Natural killer cell treated with Interleukin-12 subunit alpha and Interleukin-12 subunit beta and Interleukin-15 and Interleukin-18, amount 100 ng/mL, for 72 hours (primary cell): ENCODE data around the gene PALLD. TPM values are rescaled to one million over a fixed set of nuclear protein-coding genes. Genes with fewer than 3 reads are reported as not detected.
"Not testable (repeated sequence)": the region's sequence is repeated elsewhere in the genome, so short reads cannot be mapped to it uniquely, and the experiment has no call there.

ENCODE experiments used
- ATAC-seq, 2 donors: fragments of 150-1000 bp; cut with Tn5 transposase in 1 of 2; sonication (Bioruptor Pico), chemical (Tn5 transposase) in 1 of 2; 2 replicates each; pipeline ENCODE4 v1.10.0; 2021
- DNase-seq: peaks from one replicate; pipeline ENCODE4 v3.0.0; 2022; ENCODE audit warnings: low spot score
- H3K27ac Mint-ChIP-seq, 2 donors: 1 replicate in 1 of 2; 2 replicates in 1 of 2; pipeline ENCODE4 v1.8.0; 2022; ENCODE audit warnings: mixed read lengths in 2 of 2, mild to moderate bottlenecking in 1 of 2, moderate library complexity in 1 of 2
- H3K27me3 Mint-ChIP-seq, 2 donors: 1 replicate in 1 of 2; 2 replicates in 1 of 2; pipeline ENCODE4 v1.8.0; 2022; ENCODE audit warnings: mixed read lengths in 2 of 2
- H3K36me3 Mint-ChIP-seq: one replicate; pipeline ENCODE4 v1.8.0; 2022; ENCODE audit warnings: mixed read lengths
- H3K4me1 Mint-ChIP-seq, 2 donors: 1 replicate in 1 of 2; 2 replicates in 1 of 2; pipeline ENCODE4 v1.8.0; 2022; ENCODE audit warnings: low read depth in 2 of 2, mixed read lengths in 2 of 2, mild to moderate bottlenecking in 1 of 2
- H3K4me3 Mint-ChIP-seq: one replicate; pipeline ENCODE4 v1.8.0; 2022; ENCODE audit warnings: mixed read lengths
- H3K9me3 Mint-ChIP-seq: 2 replicates; pipeline ENCODE4 v1.8.0; 2022; ENCODE audit warnings: mixed read lengths
- total RNA-seq, 2 donors: library from RNA; stranded (reverse); gene quantifications; one replicate each; pipeline ENCODE4 v1.2.3, GENCODE V29; 2022

PALLD gene
- total RNA-seq, 2 donors from 2014 or later = 0.52 to 11.0 TPM

DNA sequence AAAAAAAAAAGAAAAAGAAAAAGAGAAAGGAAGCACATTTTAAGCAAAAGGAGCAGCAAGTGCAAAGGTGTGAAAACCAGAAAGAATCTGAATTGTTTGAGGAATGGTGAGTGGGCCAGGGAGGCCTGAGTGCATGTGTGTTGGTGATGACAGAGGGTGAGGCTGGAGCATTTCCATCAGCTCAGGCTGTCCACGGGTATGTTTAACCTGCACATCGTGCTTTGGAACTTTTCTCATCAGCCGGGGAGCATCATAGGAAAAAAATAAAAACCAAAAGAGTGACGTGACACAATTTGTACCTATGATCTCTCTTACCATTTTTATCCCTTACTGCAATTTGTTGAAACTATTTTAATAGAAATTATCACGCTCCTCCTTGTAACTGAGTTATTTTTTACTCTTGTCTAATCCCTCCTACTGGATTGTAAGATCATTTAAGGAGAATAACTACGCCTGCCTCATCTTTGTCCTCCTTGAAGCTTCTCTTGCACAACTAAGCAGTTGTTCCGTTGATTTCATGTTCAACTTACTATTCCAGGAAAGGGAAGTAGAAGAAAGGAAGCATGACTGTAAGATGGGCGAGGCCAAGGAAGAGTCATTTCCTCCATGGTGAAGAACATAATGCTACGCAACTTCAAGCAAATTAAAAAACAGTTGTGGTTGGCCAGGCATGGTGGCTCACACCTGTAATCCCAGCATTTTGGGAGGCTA, 7.0 kb downstream of the PALLD start:
- Mint-ChIP-seq H3K36me3 (no peaks in the 10 kb centered on the region), H3K27me3 (peaks cover 6 to 15% of the 10 kb centered on the region in 2 donors), H3K27ac (peak overlapping the region; percentile 33 to 37), H3K4me3 (peak overlapping the region; percentile 35), H3K9me3 (no peaks in the 10 kb centered on the region), H3K4me1 (peaks cover 4 to 6% of the 10 kb centered on the region in 2 donors)
- peak; percentile 36 to 59 for ATAC-seq
- no peak for DNase-seq

DNA sequence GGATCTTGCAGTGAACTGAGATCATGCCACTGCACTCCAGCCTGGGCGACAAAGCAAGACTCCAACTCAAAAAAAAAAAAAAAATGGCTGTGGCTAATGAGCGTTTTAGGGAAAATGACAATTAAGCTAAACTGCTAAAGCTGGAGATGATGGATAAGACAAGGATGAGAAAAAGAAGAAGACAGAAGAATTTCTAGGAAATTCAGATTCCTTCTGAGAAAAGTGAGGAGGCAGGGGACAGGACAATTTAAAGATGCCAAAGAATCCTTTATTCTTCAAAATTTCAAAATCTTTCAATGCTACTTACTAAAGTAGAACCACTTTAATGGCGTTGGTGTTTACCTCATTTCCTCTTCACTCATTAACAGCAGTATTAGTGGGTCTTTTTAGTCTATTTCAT, 7.7 kb downstream of the PALLD start:
- Mint-ChIP-seq H3K27me3 (peaks cover 6 to 15% of the 10 kb centered on the region in 2 donors), H3K36me3 (no peaks in the 10 kb centered on the region), H3K27ac (peak overlapping the region; percentile 33 to 37), H3K4me1 (peaks cover 4 to 6% of the 10 kb centered on the region in 2 donors), H3K9me3 (no peaks in the 10 kb centered on the region), H3K4me3 (no peak overlapping the region)
- ATAC-seq (no peak), DNase-seq (no peak)

DNA sequence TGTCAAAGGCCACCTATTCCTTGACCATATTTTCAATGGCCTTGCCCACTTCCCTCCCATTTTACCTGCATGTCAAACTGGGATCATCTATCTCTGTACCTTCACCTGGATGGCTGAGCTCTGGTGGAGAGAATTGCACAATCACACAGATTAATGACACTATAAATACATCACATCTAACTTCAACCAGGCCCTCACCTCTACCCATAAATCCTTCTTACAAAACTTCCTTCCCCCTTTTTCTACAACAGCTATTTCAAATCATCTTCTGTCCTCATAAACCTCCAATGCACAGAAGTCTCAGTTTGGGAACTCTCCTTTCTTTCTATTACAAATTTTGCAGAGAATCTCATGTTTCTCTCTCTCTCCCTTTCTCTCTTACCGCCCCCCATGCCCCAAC, 9.2 kb downstream of the PALLD start:
- Mint-ChIP-seq H3K27ac (no peak overlapping the region), H3K4me1 (peaks cover 4 to 6% of the 10 kb centered on the region in 2 donors), H3K9me3 (no peaks in the 10 kb centered on the region), H3K27me3 (peaks cover 3 to 15% of the 10 kb centered on the region in 2 donors), H3K36me3 (no peaks in the 10 kb centered on the region), H3K4me3 (no peak overlapping the region)
- ATAC-seq (no peak), DNase-seq (no peak)

DNA sequence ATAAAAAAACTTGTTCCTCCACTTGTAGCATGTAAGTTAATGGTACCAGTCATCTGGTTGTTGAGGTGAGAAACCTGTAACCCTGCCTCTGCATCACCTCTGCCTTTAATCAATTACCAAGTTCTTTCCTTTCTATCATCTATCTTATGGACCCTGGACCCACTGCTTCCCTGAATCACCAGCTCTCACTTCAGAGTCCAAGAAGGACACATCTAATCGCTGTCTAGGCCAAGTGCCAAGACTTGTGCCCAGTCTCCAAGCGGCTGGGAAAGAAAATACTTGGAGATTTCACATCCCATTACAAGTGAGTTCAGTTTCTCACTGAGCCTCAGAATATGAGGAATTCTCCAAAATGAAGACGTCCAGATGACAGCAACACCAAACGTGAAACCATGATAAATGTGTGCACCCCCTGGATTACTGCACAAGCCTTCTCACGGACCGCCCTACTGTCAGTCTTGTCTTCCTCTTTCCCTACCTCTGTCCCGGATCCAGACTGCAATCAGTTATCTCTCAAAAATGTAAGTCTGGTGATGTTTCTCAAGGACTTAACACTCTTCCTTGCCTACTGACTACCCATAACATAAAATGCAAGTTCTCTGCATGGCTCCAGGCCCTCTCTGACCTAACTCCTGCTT, 10.4 kb downstream of the PALLD start:
- ATAC-seq = no peak
- Mint-ChIP-seq H3K9me3 (no peaks in the 10 kb centered on the region), H3K4me3 (no peak overlapping the region), H3K4me1 (peaks cover 4 to 6% of the 10 kb centered on the region in 2 donors), H3K27ac (no peak overlapping the region), H3K36me3 (no peaks in the 10 kb centered on the region), H3K27me3 (peaks cover 2 to 3% of the 10 kb centered on the region in 2 donors)
- DNase-seq = no peak

DNA sequence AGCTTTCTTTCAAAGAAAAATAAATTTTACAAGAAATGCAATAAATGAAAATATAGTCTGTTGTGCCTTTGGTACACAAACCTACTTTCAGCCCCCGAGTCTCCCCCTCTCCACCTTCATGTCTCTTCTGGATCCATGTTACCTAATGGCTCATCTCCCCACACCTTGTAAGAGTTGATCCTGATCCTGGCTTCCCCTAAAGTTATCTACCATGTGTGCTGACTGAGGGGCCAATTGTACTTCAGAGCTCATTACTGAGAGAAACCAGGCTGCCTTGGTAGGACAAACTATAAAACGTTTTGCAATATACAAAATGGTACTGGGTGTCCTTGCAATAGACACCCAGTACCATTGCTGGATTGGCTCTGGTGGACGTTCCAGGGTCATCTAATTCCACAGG, 11.8 kb downstream of the PALLD start:
- H3K27ac Mint-ChIP-seq = no peak overlapping the region
- DNase-seq = no peak
- no peak for ATAC-seq
- no peaks in the 10 kb centered on the region for H3K27me3 Mint-ChIP-seq
- peaks cover 4 to 5% of the 10 kb centered on the region in 2 donors for H3K4me1 Mint-ChIP-seq
- H3K36me3 Mint-ChIP-seq = no peaks in the 10 kb centered on the region
- H3K4me3 Mint-ChIP-seq = no peak overlapping the region
- no peaks in the 10 kb centered on the region for H3K9me3 Mint-ChIP-seq

DNA sequence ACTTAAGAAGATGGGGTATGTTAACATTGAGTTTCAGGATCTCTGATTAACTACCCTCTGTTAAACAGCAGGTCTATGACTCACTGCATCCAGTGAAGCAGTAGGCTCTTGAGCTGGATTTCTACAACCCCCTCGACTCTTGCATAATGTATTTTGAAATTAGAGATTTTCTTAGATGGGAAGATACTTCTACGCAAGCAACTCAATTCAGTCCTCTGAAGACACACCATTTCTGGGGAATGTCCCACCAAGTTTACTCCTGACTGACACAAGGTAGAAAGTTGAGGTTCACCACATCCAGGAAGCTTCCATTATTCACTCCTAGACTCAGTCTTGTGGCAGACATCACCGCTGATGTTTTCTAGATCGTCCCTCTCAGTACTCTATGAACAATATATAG, 12.9 kb downstream of the PALLD start:
- no peak overlapping the region for H3K4me3 Mint-ChIP-seq
- ATAC-seq (peak; percentile 79 to 90), DNase-seq (no peak)

DNA sequence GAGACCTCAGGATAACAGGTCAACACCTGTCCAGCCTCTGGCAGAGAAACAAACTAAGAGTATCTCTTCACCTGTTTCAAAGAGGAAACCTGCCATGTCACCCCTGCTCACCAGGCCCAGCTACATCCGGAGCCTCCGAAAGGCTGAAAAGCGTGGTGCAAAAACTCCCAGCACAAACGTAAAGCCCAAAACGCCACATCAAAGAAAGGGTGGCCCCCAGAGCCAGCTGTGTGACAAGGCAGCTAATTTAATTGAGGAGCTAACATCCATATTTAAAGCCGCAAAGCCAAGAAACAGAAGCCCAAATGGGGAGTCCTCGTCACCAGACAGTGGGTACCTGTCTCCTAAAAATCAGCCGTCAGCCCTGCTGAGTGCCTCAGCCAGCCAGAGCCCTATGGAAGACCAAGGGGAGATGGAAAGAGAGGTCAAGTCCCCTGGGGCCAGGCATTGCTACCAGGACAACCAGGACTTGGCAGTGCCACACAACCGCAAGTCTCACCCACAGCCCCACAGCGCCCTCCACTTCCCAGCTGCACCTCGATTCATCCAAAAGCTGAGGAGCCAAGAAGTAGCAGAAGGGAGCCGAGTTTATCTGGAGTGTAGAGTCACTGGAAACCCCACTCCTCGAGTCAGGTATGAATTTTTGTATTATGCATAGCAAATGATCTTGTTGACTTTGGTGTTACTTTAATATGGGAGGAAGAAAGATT, 15.1 kb downstream of the PALLD start:
- H3K27me3 Mint-ChIP-seq = peaks cover 0 to 8% of the 10 kb centered on the region in 2 donors
- H3K27ac Mint-ChIP-seq = peak overlapping the region in 1 of 2 donors; percentile 28

More for the DNA sequence above, 12.9 kb downstream of the PALLD start:
- Mint-ChIP-seq H3K27ac (no peak overlapping the region), H3K27me3 (no peaks in the 10 kb centered on the region), H3K4me1 (no peaks in the 10 kb centered on the region), H3K9me3 (no peaks in the 10 kb centered on the region), H3K36me3 (no peaks in the 10 kb centered on the region)

DNA sequence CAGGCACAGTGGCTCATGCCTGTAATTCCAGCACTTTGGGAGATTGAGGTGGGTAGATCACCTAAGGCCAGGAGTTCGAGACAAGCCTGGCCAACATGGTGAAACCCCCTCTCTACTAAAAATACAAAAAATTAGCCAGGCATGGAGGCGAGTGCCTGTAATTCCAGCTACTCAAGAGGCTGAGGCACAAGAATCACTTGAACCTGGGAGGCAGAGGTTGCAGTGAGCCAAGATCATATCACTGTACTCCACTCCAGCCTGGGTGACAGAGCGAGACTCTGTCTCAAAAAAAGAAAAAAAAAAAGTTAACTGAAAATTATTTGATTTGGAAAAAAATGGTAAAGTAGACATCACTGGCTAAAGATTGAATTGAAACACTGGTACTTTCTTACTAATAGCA, 17.0 kb downstream of the PALLD start:
- not testable (repeated sequence) for H3K36me3 Mint-ChIP-seq, H3K9me3 Mint-ChIP-seq, ATAC-seq, H3K27ac Mint-ChIP-seq, H3K4me3 Mint-ChIP-seq, H3K4me1 Mint-ChIP-seq, DNase-seq
- H3K27me3 Mint-ChIP-seq = peaks cover 9 to 20% of the 10 kb centered on the region in 2 donors

More for the DNA sequence above, 15.1 kb downstream of the PALLD start:
- Mint-ChIP-seq H3K36me3 (no peaks in the 10 kb centered on the region), H3K4me1 (no peaks in the 10 kb centered on the region), H3K4me3 (no peak overlapping the region), H3K9me3 (no peaks in the 10 kb centered on the region)
- ATAC-seq (peak; percentile 6 to 46), DNase-seq (no peak)

DNA sequence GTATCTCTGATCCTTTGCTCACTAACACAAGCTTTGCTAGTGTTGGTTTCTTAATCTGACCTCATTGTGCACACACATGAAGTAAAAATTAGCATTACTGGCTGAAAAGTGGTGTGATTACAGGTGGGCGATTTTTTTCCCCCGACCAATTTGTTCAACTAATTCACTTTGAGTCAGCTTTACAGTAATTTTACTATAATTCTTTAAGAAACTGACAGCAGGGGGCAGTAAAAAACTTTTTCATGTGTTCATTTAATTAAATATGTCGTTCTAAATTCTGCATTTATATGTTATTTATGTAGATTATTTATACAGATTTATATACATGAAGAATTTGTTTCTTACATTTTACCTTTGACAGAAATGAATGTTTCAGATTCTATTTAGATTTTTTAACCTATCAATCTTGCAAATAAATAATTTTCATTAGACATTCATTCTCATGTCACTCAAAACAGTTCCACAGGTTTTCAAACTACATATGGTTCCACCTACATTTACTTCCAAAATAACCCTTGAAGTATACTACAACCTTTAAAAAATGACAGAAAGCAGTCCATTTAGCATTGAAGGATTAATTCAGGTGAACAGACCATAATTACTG, 17.5 kb downstream of the PALLD start:
- Mint-ChIP-seq H3K9me3 (no peaks in the 10 kb centered on the region), H3K4me3 (no peak overlapping the region), H3K36me3 (no peaks in the 10 kb centered on the region), H3K4me1 (no peaks in the 10 kb centered on the region), H3K27ac (no peak overlapping the region), H3K27me3 (peaks cover 9 to 21% of the 10 kb centered on the region in 2 donors)
- DNase-seq (no peak), ATAC-seq (no peak)

DNA sequence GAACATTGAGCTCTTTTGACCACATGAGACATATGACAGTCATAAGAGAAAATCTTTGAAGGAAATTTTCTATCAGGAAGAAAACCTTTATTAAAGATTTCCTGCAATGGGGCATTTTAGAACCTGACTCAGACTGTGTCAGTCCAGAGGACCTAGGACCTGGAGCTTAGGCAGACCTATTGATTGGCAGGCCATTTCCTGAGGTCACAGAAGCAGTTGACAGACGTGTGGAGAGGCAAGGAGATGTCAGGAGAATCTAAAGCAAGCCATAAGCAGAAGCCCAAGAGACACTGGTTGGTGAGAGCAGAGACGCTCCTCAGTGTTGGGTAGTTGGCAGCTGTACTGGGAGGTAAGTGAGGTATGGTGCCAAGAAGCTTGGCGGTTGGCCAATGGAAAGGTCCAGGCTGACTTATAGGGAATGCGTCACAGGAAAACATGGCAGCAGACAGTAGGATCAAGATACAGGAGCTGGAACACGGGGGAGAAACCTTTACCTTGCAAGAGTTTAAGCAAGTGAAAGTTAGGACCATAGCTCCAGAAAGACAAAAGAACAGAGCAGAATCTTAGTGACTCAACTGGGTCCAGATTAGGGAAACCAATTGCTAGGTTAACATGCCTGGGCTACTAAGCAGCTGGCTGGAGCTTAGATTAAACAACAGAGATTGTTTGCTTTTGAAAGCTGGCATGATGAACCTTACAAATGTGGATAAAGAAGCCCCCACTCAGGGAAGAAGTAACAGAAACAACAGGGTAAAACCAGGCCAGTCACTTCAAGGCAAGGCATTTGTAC, 18.6 kb downstream of the PALLD start:
- ATAC-seq (no peak), DNase-seq (no peak)
- H3K4me1 Mint-ChIP-seq = no peaks in the 10 kb centered on the region
- H3K4me3 Mint-ChIP-seq = no peak overlapping the region
- H3K27ac Mint-ChIP-seq = no peak overlapping the region
- H3K27me3 Mint-ChIP-seq = peaks cover 10 to 23% of the 10 kb centered on the region in 2 donors
- no peaks in the 10 kb centered on the region for H3K9me3 Mint-ChIP-seq
- no peaks in the 10 kb centered on the region for H3K36me3 Mint-ChIP-seq

DNA sequence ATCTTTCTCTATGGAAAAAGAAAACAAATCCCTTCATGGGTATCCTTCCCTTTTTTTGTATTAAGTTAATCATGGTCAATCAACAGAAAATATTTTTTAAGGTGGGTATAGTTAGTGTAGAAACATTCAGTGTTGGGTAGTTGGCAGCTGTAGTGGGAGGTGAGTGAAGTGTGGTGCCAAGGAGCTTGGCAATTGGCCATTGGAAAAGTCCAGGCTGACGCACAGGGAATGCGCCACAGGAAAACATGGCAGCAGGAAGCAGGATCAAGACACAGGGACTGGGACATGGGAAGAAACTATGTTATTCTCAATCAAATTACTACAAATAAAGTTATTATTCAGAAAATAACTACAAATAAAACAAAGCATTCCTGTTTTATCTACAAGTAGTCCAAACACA, 20.0 kb downstream of the PALLD start:
- no peak overlapping the region for H3K4me3 Mint-ChIP-seq
- no peak for ATAC-seq
- peaks cover 15 to 28% of the 10 kb centered on the region in 2 donors for H3K27me3 Mint-ChIP-seq

DNA sequence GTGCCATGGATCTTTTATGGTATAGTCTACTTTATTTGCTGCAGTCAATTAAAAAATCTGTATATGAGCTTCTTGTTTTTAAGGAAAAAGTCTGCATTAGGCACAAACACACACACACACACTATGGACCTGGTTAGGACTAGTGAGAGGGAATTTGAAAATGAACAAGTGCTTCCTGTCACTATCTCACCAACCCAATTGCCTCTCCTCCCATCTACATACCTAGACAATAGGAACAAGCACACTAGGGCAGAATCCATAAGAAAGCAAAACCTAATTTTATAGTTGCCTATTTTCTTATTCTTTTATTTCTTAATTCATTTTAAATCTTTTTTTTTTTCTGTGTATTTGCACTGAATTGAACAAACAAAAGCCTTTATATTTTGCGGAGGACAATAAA, 22.7 kb downstream of the PALLD start:
- Mint-ChIP-seq H3K27me3 (peaks cover 15 to 28% of the 10 kb centered on the region in 2 donors), H3K4me1 (no peaks in the 10 kb centered on the region), H3K36me3 (no peaks in the 10 kb centered on the region), H3K27ac (no peak overlapping the region), H3K9me3 (no peaks in the 10 kb centered on the region), H3K4me3 (no peak overlapping the region)
- ATAC-seq (no peak), DNase-seq (no peak)

More for the DNA sequence above, 20.0 kb downstream of the PALLD start:
- Mint-ChIP-seq H3K36me3 (no peaks in the 10 kb centered on the region), H3K4me1 (no peaks in the 10 kb centered on the region), H3K9me3 (no peaks in the 10 kb centered on the region), H3K27ac (no peak overlapping the region)
- DNase-seq = no peak

DNA sequence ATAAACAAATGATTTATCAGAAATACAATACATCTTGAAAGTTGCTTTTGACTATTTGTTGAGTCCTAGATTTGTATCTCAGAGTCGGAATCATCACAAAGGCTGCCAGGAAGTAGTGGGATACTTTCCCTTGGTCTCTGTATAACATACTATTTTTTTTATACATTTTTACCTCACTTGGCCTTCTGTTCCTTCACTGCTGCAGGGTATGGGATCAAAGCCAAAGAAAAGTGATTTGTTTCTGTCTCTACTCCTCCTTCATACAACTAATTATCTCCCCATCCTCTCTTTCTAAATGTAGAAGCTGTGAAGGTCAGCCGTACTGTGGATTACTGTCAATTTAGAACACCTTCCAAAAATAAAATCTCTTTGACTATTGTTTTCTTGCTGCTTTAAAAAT, 24.9 kb downstream of the PALLD start:
- ATAC-seq = no peak
- H3K27me3 Mint-ChIP-seq = peaks cover 24 to 37% of the 10 kb centered on the region in 2 donors
- H3K36me3 Mint-ChIP-seq = no peaks in the 10 kb centered on the region
- DNase-seq = no peak
- no peak overlapping the region for H3K4me3 Mint-ChIP-seq
- H3K9me3 Mint-ChIP-seq = no peaks in the 10 kb centered on the region
- H3K27ac Mint-ChIP-seq = no peak overlapping the region
- H3K4me1 Mint-ChIP-seq = no peaks in the 10 kb centered on the region
